IMR-90 (cell line): ENCODE measurements around the gene SLC9A3. TPM values are rescaled to one million over a fixed set of nuclear protein-coding genes. Genes with fewer than 3 reads are reported as not detected.

ENCODE experiments used
- ATAC-seq: fragments of 200-7000 bp; cut with Tn5 transposase; 2 replicates; pipeline ENCODE4 v1.9.1; 2020; ENCODE audit warnings: low read depth, mild to moderate bottlenecking, moderate library complexity
- BruUV-seq: library from RNA; stranded (reverse); fragments of 400-500 nt; replicated peaks from 2 replicates; lab custom pipeline; 2021; lab: Mats Ljungman, UMichigan
- CTCF ChIA-PET: fragments of 300-600 bp; formaldehyde crosslinking; extraction: SDS; loops from one replicate; lab custom pipeline; 2021; ENCODE audit warnings: antibody characterized with exemption; lab: Yijun Ruan, JAX
- POLR2A ChIA-PET: fragments of 300-600 bp; sonication (Branson Sonifier 250); formaldehyde crosslinking; loops from one replicate; lab custom pipeline; 2022; ENCODE audit warnings: antibody characterized with exemption; ENCODE audit not compliant: unreplicated experiment; lab: Charles Lee
- DNase-seq: peaks from one replicate; pipeline ENCODE4 v3.0.0; 2013
- H2AFZ ChIP-seq: replicated peaks from 2 replicates; pipeline ENCODE3; 2013; ENCODE audit warnings: low read length, mild to moderate bottlenecking; ENCODE audit not compliant: poor library complexity
- H2AK5ac ChIP-seq: 2 replicates; pipeline ENCODE4 v1.6.1; 2013; ENCODE audit warnings: low read depth, low read length, inconsistent platforms
- H2AK9ac ChIP-seq: replicated peaks from 2 replicates; pipeline ENCODE3; 2013; ENCODE audit warnings: mild to moderate bottlenecking, low read depth, low read length, moderate library complexity; ENCODE audit not compliant: poor library complexity
- H2BK120ac ChIP-seq: 2 replicates; pipeline ENCODE4 v1.6.1; 2013; ENCODE audit warnings: low read depth, low read length, inconsistent platforms
- H2BK15ac ChIP-seq: 3 replicates; pipeline ENCODE4 v1.6.1; 2013; ENCODE audit warnings: low read depth, low read length, inconsistent platforms
- H2BK20ac ChIP-seq: 2 replicates; pipeline ENCODE4 v1.6.1; 2013; ENCODE audit warnings: low read depth, mild to moderate bottlenecking, inconsistent platforms, low read length, moderate library complexity
- H2BK5ac ChIP-seq: 2 replicates; pipeline ENCODE4 v1.6.1; 2013; ENCODE audit warnings: mild to moderate bottlenecking, low read depth, low read length, inconsistent platforms; ENCODE audit not compliant: poor library complexity, severe bottlenecking
- H3K14ac ChIP-seq: replicated peaks from 2 replicates; pipeline ENCODE4 v1.6.1; 2013; ENCODE audit warnings: low read depth, low read length, inconsistent platforms
- H3K18ac ChIP-seq: 2 replicates; pipeline ENCODE4 v1.6.1; 2013; ENCODE audit warnings: low read depth, low read length, control low read depth
- H3K23ac ChIP-seq: 2 replicates; pipeline ENCODE4 v1.6.1; 2013; ENCODE audit warnings: low read depth, low read length, inconsistent platforms
- H3K27ac ChIP-seq: 2 replicates; pipeline ENCODE4 v1.5.1; 2013; ENCODE audit warnings: mild to moderate bottlenecking, control low read depth, low read length; ENCODE audit not compliant: insufficient read depth
- H3K27me3 ChIP-seq: 2 replicates; pipeline ENCODE4 v1.6.1; 2013; ENCODE audit warnings: low read length; ENCODE audit not compliant: control insufficient read depth, insufficient read depth
- H3K36me3 ChIP-seq: 2 replicates; pipeline ENCODE4 v1.6.1; 2013; ENCODE audit warnings: low read length, mixed read lengths; ENCODE audit not compliant: control insufficient read depth, insufficient read depth
- H3K4ac ChIP-seq: 2 replicates; pipeline ENCODE4 v1.6.1; 2013; ENCODE audit warnings: low read depth, low read length, inconsistent platforms
- H3K4me1 ChIP-seq: 2 replicates; pipeline ENCODE4 v1.6.1; 2013; ENCODE audit warnings: low read length, mixed read lengths; ENCODE audit not compliant: control insufficient read depth, insufficient read depth
- H3K4me2 ChIP-seq: 2 replicates; pipeline ENCODE4 v1.6.1; 2013; ENCODE audit warnings: low read depth, mild to moderate bottlenecking, control low read depth, low read length, moderate library complexity
- H3K4me3 ChIP-seq: 2 replicates; pipeline ENCODE4 v1.5.1; 2013; ENCODE audit warnings: low read depth, mild to moderate bottlenecking, control low read depth, low read length, moderate library complexity; ENCODE audit not compliant: insufficient read depth
- H3K56ac ChIP-seq: 2 replicates; pipeline ENCODE4 v1.6.1; 2013; ENCODE audit warnings: low read length, inconsistent platforms; ENCODE audit not compliant: insufficient read depth; ENCODE audit errors: extremely low read depth
- H3K79me1 ChIP-seq, 2 experiments: 2 replicates each; pipeline ENCODE4 v1.6.1; 2013; ENCODE audit warnings: low read length in 2 of 2, inconsistent platforms in 1 of 2, low read depth in 1 of 2
- H3K9ac ChIP-seq: 2 replicates; pipeline ENCODE4 v1.6.1; 2013; ENCODE audit warnings: low read depth, low read length, control low read depth
- H3K9me1 ChIP-seq: 2 replicates; pipeline ENCODE4 v1.6.1; 2013; ENCODE audit warnings: low read length, inconsistent platforms; ENCODE audit not compliant: insufficient read depth
- H3K9me3 ChIP-seq: 2 replicates; pipeline ENCODE4 v1.6.1; 2013; ENCODE audit warnings: low read length; ENCODE audit not compliant: control insufficient read depth, insufficient read depth
- H4K20me1 ChIP-seq: 2 replicates; pipeline ENCODE4 v1.6.1; 2013; ENCODE audit warnings: low read length, inconsistent platforms; ENCODE audit not compliant: insufficient read depth
- H4K5ac ChIP-seq: 2 replicates; pipeline ENCODE4 v1.6.1; 2013; ENCODE audit warnings: mild to moderate bottlenecking, low read depth, low read length, control low read depth
- H4K8ac ChIP-seq, 2 experiments: 2 replicates each; pipeline ENCODE4 v1.6.1; 2013; ENCODE audit warnings: low read depth in 2 of 2, low read length in 2 of 2, control low read depth in 1 of 2, inconsistent platforms in 1 of 2
- H4K91ac ChIP-seq: 2 replicates; pipeline ENCODE4 v1.6.1; 2013; ENCODE audit warnings: low read depth, low read length, inconsistent platforms; ENCODE audit not compliant: insufficient read depth
- BHLHE40 ChIP-seq: fragments of 150-350 bp; IDR thresholded peaks from 2 replicates; pipeline ENCODE4 v1.6.1; 2016; ENCODE audit warnings: mild to moderate bottlenecking, low read depth, low read length
- CEBPB ChIP-seq: IDR thresholded peaks from 2 replicates; pipeline ENCODE4 v1.6.1; 2012; ENCODE audit warnings: low read depth, low read length, improper control_type of control experiment
- MAFK ChIP-seq: IDR thresholded peaks from 2 replicates; pipeline ENCODE4 v1.6.1; 2012; ENCODE audit warnings: low read depth, low read length, improper control_type of control experiment
- MAZ ChIP-seq: IDR thresholded peaks from 2 replicates; pipeline ENCODE4 v1.6.1; 2012; ENCODE audit warnings: low read depth, mild to moderate bottlenecking, low read length, improper control_type of control experiment, moderate library complexity, borderline replicate concordance
- RAD21 ChIP-seq: IDR thresholded peaks from 2 replicates; pipeline ENCODE4 v1.6.1; 2012; ENCODE audit warnings: low read length, improper control_type of control experiment
- RCOR1 ChIP-seq: IDR thresholded peaks from 2 replicates; pipeline ENCODE4 v1.6.1; 2012; ENCODE audit warnings: mild to moderate bottlenecking, low read length, improper control_type of control experiment; ENCODE audit not compliant: insufficient replicate concordance
- USF2 ChIP-seq: fragments of 150-350 bp; IDR thresholded peaks from 2 replicates; pipeline ENCODE4 v1.6.1; 2017; ENCODE audit warnings: mild to moderate bottlenecking, antibody characterized with exemption, low read length, low read depth
- WGBS, 2 experiments: methylation state at CpG; one replicate each; pipeline versions ENCODE4 v1.1.5 to v1.1.7; 2013; ENCODE audit warnings: missing lambda C conversion rate in 2 of 2; ENCODE audit not compliant: insufficient read length in 1 of 2; ENCODE audit errors: extremely low coverage in 2 of 2; 5-methylcytosine and 5-hydroxymethylcytosine counted together
- dilution Hi-C: fragments of 300-500 bp; cut with HindIII; formaldehyde crosslinking; loops from one replicate; pipeline ENCODE4 v1.14.3; 2018; ENCODE audit warnings: low sequenced_read_pairs; ENCODE audit not compliant: unreplicated experiment
- in situ Hi-C: fragments of 300-500 bp; cut with MboI; formaldehyde crosslinking; loops from 3 replicates; pipeline ENCODE4 v1.14.3; 2019; ENCODE audit warnings: low sequenced_read_pairs, inconsistent platforms, mixed read lengths
- intact Hi-C: fragments of 100-400 bp; cut with micrococcal nuclease; formaldehyde crosslinking; loops from 2 replicates; pipeline ENCODE4 v1.10.0; 2022
- polyA plus RNA-seq, 3 experiments: library from polyadenylated mRNA; depleted of rRNA; stranded (reverse); fragments of >200 nt; gene quantifications; 2 replicates each; pipeline ENCODE4 v1.2.3, GENCODE V29; 2012; ENCODE audit warnings: low replicate concordance in 1 of 3
- total RNA-seq: library from RNA; depleted of rRNA; stranded (reverse); fragments of >200 nt; gene quantifications from 2 replicates; pipeline ENCODE4 v1.2.3, GENCODE V29; 2012

Gene SLC9A3
- total and polyA plus RNA-seq, 2 of the 4 experiments (the other 2 are of a cell fraction), result 0.72 to 1.5 TPM

- Histone ChIP-seq H3K9ac (no peak overlapping the region), H3K4me3 (no peak overlapping the region), H2AK9ac (no peak overlapping the region), H3K4ac (no peak overlapping the region), H2AFZ (no peak overlapping the region), H3K4me1 (no peaks in the 10 kb centered on the region; the same call in 1 of the 2 replicates), H2BK120ac (no peak overlapping the region), H3K18ac (no peak overlapping the region), H3K23ac (no peak overlapping the region), H3K56ac (no peak overlapping the region), H3K4me2 (no peak overlapping the region), H3K27ac (no peak overlapping the region), H3K9me1 (no peaks in the 10 kb centered on the region), H2BK5ac (no peak overlapping the region), H2BK20ac (no peak overlapping the region), H2BK15ac (no peak overlapping the region), H4K8ac (no peak overlapping the region), H2AK5ac (no peak overlapping the region), H3K14ac (no peak overlapping the region), H3K36me3 (no peaks in the 10 kb centered on the region), H3K27me3 (peaks cover 39% of the 10 kb centered on the region), H4K91ac (no peak overlapping the region), H3K9me3 (peaks cover 5% of the 10 kb centered on the region; the same call in 1 of the 2 replicates), H4K5ac (no peak overlapping the region), H4K20me1 (no peaks in the 10 kb centered on the region), H3K79me1 (no peaks in the 10 kb centered on the region)
- dilution Hi-C loops, result no loop called here
- ChIA-PET POLR2A (no interaction called here), CTCF (no interaction called here)
- DNase-seq (peak; percentile 41), ATAC-seq (peak; percentile 51; the same call in 1 of the 2 replicates)
- intact Hi-C loops, result no loop called here
- in situ Hi-C loops, result no loop called here
- WGBS, 2 experiments, result 23% methylated on average over 8 of the region's 20 CpGs; no CpG with 5 or more reads in 1 of the 2 experiments
- BruUV-seq, result no TSS peak
- no peak for TF ChIP-seq MAZ
- TF ChIP-seq BHLHE40, result no peak
- TF ChIP-seq RAD21, result no peak
- no peak for TF ChIP-seq RCOR1
- TF ChIP-seq USF2, result no peak
- 0 out of 2 replicates have a peak, but pooled peaks have one; percentile 9 for TF ChIP-seq MAFK
- peak; percentile 75 for TF ChIP-seq CEBPB
These were observed 41.7 kb upstream of the SLC9A3 start for GRCh38 chr5:565782-566440.
